ENCODE results near the gene DPP3. TPM values are rescaled to one million over a fixed set of nuclear protein-coding genes. Genes with fewer than 3 reads are reported as not detected.

Gene DPP3
- total and polyA plus RNA-seq, 2 of the 4 experiments (the other 2 are of a cell fraction) = 51.8 to 66.3 TPM

DNA sequence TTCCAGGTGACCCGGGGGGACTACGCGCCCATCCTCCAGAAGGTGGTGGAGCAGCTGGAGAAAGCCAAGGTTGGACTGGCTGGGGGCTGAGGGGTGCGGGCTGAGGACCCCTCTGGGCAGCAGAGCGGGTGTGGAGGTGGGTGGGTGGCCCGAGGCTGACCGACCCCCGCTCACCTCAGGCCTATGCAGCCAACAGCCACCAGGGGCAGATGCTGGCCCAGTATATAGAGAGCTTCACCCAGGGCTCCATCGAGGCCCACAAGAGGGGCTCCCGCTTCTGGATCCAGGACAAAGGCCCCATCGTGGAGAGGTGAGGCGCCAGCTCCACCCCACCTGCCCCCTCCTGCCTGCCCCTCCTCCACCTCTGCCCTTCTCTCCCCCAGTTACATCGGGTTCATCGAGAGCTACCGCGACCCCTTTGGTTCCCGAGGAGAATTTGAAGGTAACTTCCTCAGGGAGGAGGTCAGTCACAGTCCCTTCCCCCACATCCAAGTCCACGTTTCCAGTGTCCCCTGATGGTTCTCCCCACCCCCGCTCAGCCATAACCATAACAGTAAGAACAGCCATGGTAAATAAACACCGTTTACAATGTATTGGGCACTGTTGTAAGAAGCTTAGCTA is 11.2 kb downstream of the DPP3 start:
- Histone ChIP-seq H3K4me2 (ENCODE audit: low read depth, low read length) (no peak overlapping the region), H4K20me1 (ENCODE audit: insufficient read depth, low read length) (peaks cover 3% of the 10 kb centered on the region; the same call in 1 of the 2 replicates), H2BK15ac (ENCODE audit: low read depth, low read length) (no peak overlapping the region), H3K56ac (ENCODE audit: extremely low read depth, insufficient read depth, low read length) (no peak overlapping the region), H3K9me1 (ENCODE audit: insufficient read depth, low read length) (no peaks in the 10 kb centered on the region), H3K23ac (ENCODE audit: low read depth, low read length) (no peak overlapping the region), H3K14ac (replicated peaks; ENCODE audit: low read depth, low read length) (no peak overlapping the region), H2BK120ac (ENCODE audit: low read depth, low read length) (no peak overlapping the region), H3K27ac (ENCODE audit: insufficient read depth, low read length) (no peak overlapping the region), H4K91ac (ENCODE audit: insufficient read depth, low read depth, low read length) (no peak overlapping the region), H2AK9ac (replicated peaks; ENCODE audit: low read depth, low read length, poor library complexity) (no peak overlapping the region), H3K4ac (ENCODE audit: low read depth, low read length) (no peak overlapping the region), H4K5ac (ENCODE audit: low read depth, low read length) (no peak overlapping the region; the same call in 1 of the 2 replicates), H3K4me3 (ENCODE audit: insufficient read depth, low read depth, low read length) (no peak overlapping the region), H3K27me3 (ENCODE audit: control insufficient read depth, insufficient read depth, low read length) (no peaks in the 10 kb centered on the region), H3K79me1 (ENCODE audit: low read depth in 1 of 2, low read length in 2 of 2) (no peaks in the 10 kb centered on the region), H2AFZ (replicated peaks; ENCODE audit: low read length, poor library complexity) (no peak overlapping the region), H3K36me3 (ENCODE audit: control insufficient read depth, insufficient read depth, low read length) (peaks cover 53% of the 10 kb centered on the region), H3K4me1 (ENCODE audit: control insufficient read depth, insufficient read depth, low read length) (peaks cover 2% of the 10 kb centered on the region; the same call in 1 of the 2 replicates), H3K9ac (ENCODE audit: low read depth, low read length) (no peak overlapping the region), H3K18ac (ENCODE audit: low read depth, low read length) (no peak overlapping the region), H3K9me3 (ENCODE audit: control insufficient read depth, insufficient read depth, low read length) (no peaks in the 10 kb centered on the region), H2BK5ac (ENCODE audit: low read depth, low read length, poor library complexity, severe bottlenecking) (no peak overlapping the region), H4K8ac (ENCODE audit: low read depth in 2 of 2, low read length in 2 of 2) (no peak overlapping the region), H2BK20ac (ENCODE audit: low read depth, low read length) (no peak overlapping the region), H2AK5ac (ENCODE audit: low read depth, low read length) (no peak overlapping the region)
- TF ChIP-seq, protein P1, sequence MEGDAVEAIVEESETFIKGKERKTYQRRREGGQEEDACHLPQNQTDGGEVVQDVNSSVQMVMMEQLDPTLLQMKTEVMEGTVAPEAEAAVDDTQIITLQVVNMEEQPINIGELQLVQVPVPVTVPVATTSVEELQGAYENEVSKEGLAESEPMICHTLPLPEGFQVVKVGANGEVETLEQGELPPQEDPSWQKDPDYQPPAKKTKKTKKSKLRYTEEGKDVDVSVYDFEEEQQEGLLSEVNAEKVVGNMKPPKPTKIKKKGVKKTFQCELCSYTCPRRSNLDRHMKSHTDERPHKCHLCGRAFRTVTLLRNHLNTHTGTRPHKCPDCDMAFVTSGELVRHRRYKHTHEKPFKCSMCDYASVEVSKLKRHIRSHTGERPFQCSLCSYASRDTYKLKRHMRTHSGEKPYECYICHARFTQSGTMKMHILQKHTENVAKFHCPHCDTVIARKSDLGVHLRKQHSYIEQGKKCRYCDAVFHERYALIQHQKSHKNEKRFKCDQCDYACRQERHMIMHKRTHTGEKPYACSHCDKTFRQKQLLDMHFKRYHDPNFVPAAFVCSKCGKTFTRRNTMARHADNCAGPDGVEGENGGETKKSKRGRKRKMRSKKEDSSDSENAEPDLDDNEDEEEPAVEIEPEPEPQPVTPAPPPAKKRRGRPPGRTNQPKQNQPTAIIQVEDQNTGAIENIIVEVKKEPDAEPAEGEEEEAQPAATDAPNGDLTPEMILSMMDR (conservative IDR thresholded peaks at IDR 0.05; ENCODE audit: low read depth, low read length) = peak; percentile 34; the same call in 1 of the 2 replicates
- TF ChIP-seq CHD1 (IDR thresholded peaks at IDR 0.05; ENCODE audit: low read depth, low read length) (no peak), RAD21 (IDR thresholded peaks at IDR 0.05; ENCODE audit: low read length) (0 out of 2 replicates have a peak, but pooled peaks have one; percentile 11)
- no TSS peak for BruUV-seq (replicated peaks)
- ChIA-PET CTCF (interaction anchor here (1.1 kb wide), 1 partner anchor 106 kb away, joined by 3 read pairs; no protein-coding TSS in a partner anchor), POLR2A (ENCODE audit: unreplicated experiment) (no interaction called here)
- intact Hi-C loops (cut with micrococcal nuclease) (no loop called here), dilution Hi-C loops (cut with HindIII; ENCODE audit: low sequenced_read_pairs, unreplicated experiment) (no loop called here), in situ Hi-C loops (cut with MboI; ENCODE audit: low sequenced_read_pairs) (no loop called here)
- 63% methylated on average over 17 of the region's 20 CpGs; no CpG with 5 or more reads in 1 of the 2 experiments for WGBS, 2 experiments (ENCODE audit: extremely low coverage in 2 of 2, insufficient read length in 1 of 2)
- no peak for DNase-seq
- peak; percentile 81 for ATAC-seq (ENCODE audit: low read depth)

All from IMR-90 (cell line).